Measurements from ENCODE around the gene PRELID3B.
"Not testable (repeated sequence)": the region's sequence is repeated elsewhere in the genome, so short reads cannot be mapped to it uniquely, and the experiment has no call there.

Gene PRELID3B

DNA sequence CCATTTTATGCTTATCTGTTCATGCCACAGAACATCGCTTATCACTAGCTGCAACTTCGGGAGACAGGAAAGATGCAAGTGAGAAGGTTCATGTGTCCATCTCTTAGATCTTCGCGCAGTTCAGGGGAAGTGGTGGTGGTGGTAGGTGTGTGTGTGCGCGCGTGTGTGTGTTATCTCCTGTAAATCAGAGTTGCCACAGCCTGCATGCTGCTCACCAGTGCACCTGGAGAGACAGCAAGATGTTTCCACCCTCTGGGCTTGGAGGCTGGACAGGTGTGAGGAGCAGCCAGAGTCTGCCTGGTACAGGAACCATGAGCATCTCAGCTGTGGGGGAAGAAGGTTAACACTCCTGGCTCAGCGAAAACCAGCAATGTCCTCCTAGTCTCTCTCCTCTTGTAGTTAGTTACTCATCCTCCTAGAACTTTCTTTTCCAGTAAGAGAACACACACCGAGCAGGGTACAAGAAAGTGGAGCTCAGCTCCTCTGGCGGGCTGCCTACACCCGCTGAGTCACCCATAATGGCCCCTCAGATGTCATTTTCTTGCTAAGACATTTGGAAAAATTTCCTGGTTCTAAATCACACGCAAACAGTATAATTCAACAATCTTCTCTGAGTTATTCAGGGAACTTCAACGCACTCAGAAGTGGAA lies 28.5 kb downstream of the PRELID3B start:
- no peak overlapping the region for H3K27ac ChIP-seq (ENCODE audit: low read depth, low read length)
- no peak overlapping the region for H3K4me2 ChIP-seq (ENCODE audit: low read length)
- H3F3A ChIP-seq (ENCODE audit: control insufficient read depth, insufficient read depth): no peaks in the 10 kb centered on the region
- H4K20me1 ChIP-seq (ENCODE audit: control insufficient read depth, insufficient read depth, low read depth, low read length): no peaks in the 10 kb centered on the region
- no peaks in the 10 kb centered on the region for H3K9me2 ChIP-seq (replicated peaks; ENCODE audit: control insufficient read depth, low read length)
- H3K4me1 ChIP-seq (ENCODE audit: control insufficient read depth, low read length): peaks cover 38% of the 10 kb centered on the region
- no peaks in the 10 kb centered on the region for H3K36me3 ChIP-seq (ENCODE audit: control insufficient read depth, low read length)
- no peaks in the 10 kb centered on the region for H3K9me3 ChIP-seq (ENCODE audit: control insufficient read depth, insufficient read depth, low read length)
- no peak overlapping the region for H3K4me3 ChIP-seq (ENCODE audit: low read length)
- H3K27me3 ChIP-seq (ENCODE audit: control insufficient read depth, low read length): no peaks in the 10 kb centered on the region
- no peak for TF ChIP-seq EZH2phosphoT487 (IDR thresholded peaks at IDR 0.05; ENCODE audit: borderline replicate concordance, low read length)
- TF ChIP-seq, protein P1, sequence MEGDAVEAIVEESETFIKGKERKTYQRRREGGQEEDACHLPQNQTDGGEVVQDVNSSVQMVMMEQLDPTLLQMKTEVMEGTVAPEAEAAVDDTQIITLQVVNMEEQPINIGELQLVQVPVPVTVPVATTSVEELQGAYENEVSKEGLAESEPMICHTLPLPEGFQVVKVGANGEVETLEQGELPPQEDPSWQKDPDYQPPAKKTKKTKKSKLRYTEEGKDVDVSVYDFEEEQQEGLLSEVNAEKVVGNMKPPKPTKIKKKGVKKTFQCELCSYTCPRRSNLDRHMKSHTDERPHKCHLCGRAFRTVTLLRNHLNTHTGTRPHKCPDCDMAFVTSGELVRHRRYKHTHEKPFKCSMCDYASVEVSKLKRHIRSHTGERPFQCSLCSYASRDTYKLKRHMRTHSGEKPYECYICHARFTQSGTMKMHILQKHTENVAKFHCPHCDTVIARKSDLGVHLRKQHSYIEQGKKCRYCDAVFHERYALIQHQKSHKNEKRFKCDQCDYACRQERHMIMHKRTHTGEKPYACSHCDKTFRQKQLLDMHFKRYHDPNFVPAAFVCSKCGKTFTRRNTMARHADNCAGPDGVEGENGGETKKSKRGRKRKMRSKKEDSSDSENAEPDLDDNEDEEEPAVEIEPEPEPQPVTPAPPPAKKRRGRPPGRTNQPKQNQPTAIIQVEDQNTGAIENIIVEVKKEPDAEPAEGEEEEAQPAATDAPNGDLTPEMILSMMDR (IDR thresholded peaks at IDR 0.05; ENCODE audit: low read depth, low read length, poor library complexity, severe bottlenecking): no peak
- H3K79me2 ChIP-seq (ENCODE audit: control insufficient read depth, low read length): no peaks in the 10 kb centered on the region

DNA sequence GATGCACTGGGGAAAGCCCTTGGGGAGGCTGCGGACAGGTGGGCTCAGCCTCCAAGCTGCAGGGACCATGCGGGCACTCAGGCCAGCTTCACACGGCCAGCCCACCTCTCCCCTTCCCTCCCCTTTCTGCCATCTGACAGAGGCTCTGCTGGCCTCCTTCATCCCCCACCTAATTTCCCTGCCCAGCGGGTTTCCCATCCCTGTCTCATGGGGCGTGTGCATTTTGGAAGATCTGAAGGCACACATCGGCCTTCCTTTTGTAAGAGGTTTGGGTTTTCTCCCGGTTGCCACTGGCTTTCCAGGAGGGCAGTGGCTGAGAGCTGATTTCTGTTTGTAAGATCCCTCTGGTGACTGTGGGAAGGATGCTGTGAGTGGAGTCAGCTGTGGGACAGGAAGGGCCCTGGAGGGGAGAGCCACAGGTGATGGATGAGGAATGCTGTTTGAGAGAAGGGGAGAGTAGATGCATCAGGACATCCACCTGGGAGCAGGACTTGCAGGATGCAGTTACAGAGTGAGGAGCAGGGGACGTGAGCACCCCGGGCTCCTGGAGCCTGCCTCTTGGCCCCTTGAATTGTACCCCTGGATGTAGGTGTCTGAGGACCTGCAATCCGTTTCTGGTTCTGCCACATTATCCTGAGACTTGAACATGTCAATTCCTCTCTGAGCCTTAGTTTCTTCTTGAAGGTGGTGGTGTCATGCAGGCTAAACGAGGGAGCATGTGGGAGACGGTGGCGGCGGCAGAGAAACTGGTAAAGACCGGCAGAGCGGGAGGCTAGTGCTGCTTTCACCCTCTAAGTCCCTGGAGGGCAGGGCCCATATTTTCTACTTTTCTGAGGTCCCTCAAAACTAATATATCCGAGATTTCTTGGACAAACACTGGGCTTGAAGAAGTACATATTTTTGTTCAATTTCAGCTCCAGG lies 29.3 kb downstream of the PRELID3B start:
- Histone ChIP-seq H3K36me3 (ENCODE audit: control insufficient read depth, low read length) (no peaks in the 10 kb centered on the region), H3K4me3 (ENCODE audit: low read length) (no peak overlapping the region), H4K20me1 (ENCODE audit: control insufficient read depth, insufficient read depth, low read depth, low read length) (no peaks in the 10 kb centered on the region), H3K4me1 (ENCODE audit: control insufficient read depth, low read length) (peaks cover 46% of the 10 kb centered on the region), H3K4me2 (ENCODE audit: low read length) (no peak overlapping the region), H3K9me2 (replicated peaks; ENCODE audit: control insufficient read depth, low read length) (no peaks in the 10 kb centered on the region), H3K9me3 (ENCODE audit: control insufficient read depth, insufficient read depth, low read length) (no peaks in the 10 kb centered on the region), H3K27ac (ENCODE audit: low read depth, low read length) (no peak overlapping the region), H3K27me3 (ENCODE audit: control insufficient read depth, low read length) (no peaks in the 10 kb centered on the region), H3K79me2 (ENCODE audit: control insufficient read depth, low read length) (no peaks in the 10 kb centered on the region), H3F3A (ENCODE audit: control insufficient read depth, insufficient read depth) (no peaks in the 10 kb centered on the region)
- TF ChIP-seq EZH2phosphoT487 (IDR thresholded peaks at IDR 0.05; ENCODE audit: borderline replicate concordance, low read length): no peak
- TF ChIP-seq, protein P1 (IDR thresholded peaks at IDR 0.05; ENCODE audit: low read depth, low read length, poor library complexity, severe bottlenecking): no peak

DNA sequence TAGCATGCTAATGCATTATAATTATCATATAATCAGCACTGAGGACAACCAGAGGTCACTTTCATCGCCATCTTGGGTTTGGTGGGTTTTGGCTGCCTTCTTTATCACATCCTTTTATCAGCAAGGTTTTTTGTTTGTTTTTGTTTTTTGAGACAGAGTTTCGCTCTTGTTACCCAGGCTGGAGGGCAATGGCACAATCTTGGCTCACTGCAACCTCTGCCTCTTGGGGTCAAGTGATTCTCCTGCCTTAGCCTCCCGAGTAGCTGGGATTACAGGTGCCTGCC lies 30.8 kb downstream of the PRELID3B start:
- H3K79me2 ChIP-seq (ENCODE audit: control insufficient read depth, low read length); H3K9me3 ChIP-seq (ENCODE audit: control insufficient read depth, insufficient read depth, low read length); H3K4me2 ChIP-seq (ENCODE audit: low read length); H3K36me3 ChIP-seq (ENCODE audit: control insufficient read depth, low read length); H3K27me3 ChIP-seq (ENCODE audit: control insufficient read depth, low read length); H3K27ac ChIP-seq (ENCODE audit: low read depth, low read length); H4K20me1 ChIP-seq (ENCODE audit: control insufficient read depth, insufficient read depth, low read depth, low read length); H3F3A ChIP-seq (ENCODE audit: control insufficient read depth, insufficient read depth); H3K4me3 ChIP-seq (ENCODE audit: low read length); H3K9me2 ChIP-seq (replicated peaks; ENCODE audit: control insufficient read depth, low read length): not testable (repeated sequence)
- H3K4me1 ChIP-seq (ENCODE audit: control insufficient read depth, low read length): peaks cover 47% of the 10 kb centered on the region

Measured in DOHH2 (cell line).